ENCODE results near the gene MAEA. TPM values are rescaled to one million over a fixed set of nuclear protein-coding genes. Genes with fewer than 3 reads are reported as not detected.

Gene MAEA
- total RNA-seq, 1 donor from 2014 or later: 65.8 TPM

DNA sequence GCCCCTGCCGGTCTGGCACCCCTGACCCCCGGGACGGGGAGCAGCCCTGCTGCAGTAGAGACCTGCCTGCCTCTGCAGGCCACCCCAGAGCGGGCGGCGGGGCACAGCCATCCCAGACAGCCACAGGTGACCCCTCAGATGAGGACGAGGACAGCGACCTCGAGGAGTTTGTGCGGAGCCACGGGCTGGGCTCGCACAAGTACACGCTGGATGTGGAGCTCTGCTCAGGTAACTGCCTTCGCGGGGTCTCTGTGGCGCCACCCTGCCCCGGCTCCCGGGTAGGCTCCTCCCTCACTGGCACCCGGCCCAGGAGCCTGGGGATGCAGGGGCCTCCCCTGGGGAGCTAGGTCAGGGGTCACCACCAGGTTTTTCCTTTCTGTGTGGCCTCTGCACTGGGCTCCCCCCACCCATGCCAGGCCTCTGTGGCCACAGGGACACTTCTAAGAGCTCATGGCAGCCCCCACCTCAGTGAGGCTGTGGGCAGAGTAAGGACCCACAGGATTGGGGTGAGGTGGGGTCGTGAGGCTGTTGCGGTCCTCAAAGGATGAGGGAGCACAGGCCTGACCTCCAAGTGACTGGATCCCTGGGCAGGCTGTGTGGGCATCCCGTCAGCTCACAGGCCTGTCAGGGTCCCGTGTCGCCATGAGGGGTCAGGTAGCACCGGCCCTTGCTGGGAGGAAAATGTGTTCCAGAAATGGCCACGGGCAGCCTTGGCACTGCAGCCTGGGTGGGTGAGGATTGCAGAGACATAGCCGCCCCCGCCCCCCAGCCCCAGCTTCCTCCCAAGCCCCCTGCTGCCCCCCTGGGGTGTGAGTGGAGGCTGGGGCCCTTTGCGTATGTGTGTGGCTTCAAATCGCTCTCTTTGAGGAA lies 63.7 kb downstream of the MAEA start:
- Histone ChIP-seq H3K27me3 (ENCODE audit: low read depth) (no peaks in the 10 kb centered on the region), H3K27ac (no peak overlapping the region), H3K4me1 (peaks cover 23% of the 10 kb centered on the region), H3K4me3 (no peak overlapping the region), H3K9me3 (no peaks in the 10 kb centered on the region), H3K36me3 (peaks cover 75% of the 10 kb centered on the region)
- DNase-seq (no peak), ATAC-seq (no peak)
- TF ChIP-seq CTCF (IDR thresholded peaks at IDR 0.05): no peak
- intact Hi-C loops (cut with DNase I): no loop called here

- ATAC-seq (no peak), DNase-seq (no peak)
- H3K27ac ChIP-seq: no peak overlapping the region
- peaks cover 14% of the 10 kb centered on the region for H3K4me1 ChIP-seq
- H3K9me3 ChIP-seq: no peaks in the 10 kb centered on the region
- intact Hi-C loops (cut with DNase I): no loop called here
- H3K4me3 ChIP-seq: no peak overlapping the region
- H3K36me3 ChIP-seq: peaks cover 79% of the 10 kb centered on the region
- TF ChIP-seq CTCF (IDR thresholded peaks at IDR 0.05): no peak
- no peaks in the 10 kb centered on the region for H3K27me3 ChIP-seq (ENCODE audit: low read depth)
Observed at GRCh38 chr4:1354136-1354982, 64.7 kb downstream of the MAEA start.

- Histone ChIP-seq H3K4me1 (peaks cover 9% of the 10 kb centered on the region), H3K9me3 (no peaks in the 10 kb centered on the region), H3K27ac (no peak overlapping the region), H3K36me3 (peaks cover 76% of the 10 kb centered on the region), H3K27me3 (ENCODE audit: low read depth) (no peaks in the 10 kb centered on the region), H3K4me3 (no peak overlapping the region)
- ATAC-seq: no peak
- no peak for TF ChIP-seq CTCF (IDR thresholded peaks at IDR 0.05)
- intact Hi-C loops (cut with DNase I): no loop called here
- no peak for DNase-seq
Observed at GRCh38 chr4:1354983-1355275, 65.2 kb downstream of the MAEA start.

DNA sequence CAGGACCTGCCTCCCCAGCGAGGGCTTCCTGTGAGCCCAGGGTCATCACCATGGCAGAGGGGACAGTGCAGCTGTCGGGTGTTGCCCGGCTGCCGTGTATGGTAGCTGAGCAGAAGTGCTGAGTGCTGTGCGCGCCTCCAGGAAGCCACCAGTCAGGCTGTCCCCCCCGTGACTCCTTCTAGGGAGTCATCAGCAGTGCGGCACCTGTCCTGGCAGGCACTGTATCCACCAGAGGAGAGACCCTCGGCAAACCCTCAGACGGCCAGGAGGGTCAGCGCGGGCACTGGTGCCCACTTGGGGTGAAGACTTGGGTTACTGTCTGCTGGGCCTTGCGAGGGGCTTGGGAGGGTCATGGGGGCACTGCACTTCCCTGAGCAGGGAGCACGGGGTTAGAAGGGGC lies 65.7 kb downstream of the MAEA start:
- H3K36me3 ChIP-seq: peaks cover 75% of the 10 kb centered on the region
- intact Hi-C loops (cut with DNase I): no loop called here
- DNase-seq: no peak

More for the DNA sequence above, 65.7 kb downstream of the MAEA start:
- no peak for ATAC-seq
- peaks cover 9% of the 10 kb centered on the region for H3K4me1 ChIP-seq
- no peaks in the 10 kb centered on the region for H3K27me3 ChIP-seq (ENCODE audit: low read depth)
- no peak overlapping the region for H3K27ac ChIP-seq
- H3K9me3 ChIP-seq: no peaks in the 10 kb centered on the region
- H3K4me3 ChIP-seq: no peak overlapping the region
- no peak for TF ChIP-seq CTCF (IDR thresholded peaks at IDR 0.05)
